Measurements from ENCODE around the gene SYMPK.
"Not testable (repeated sequence)": the region's sequence is repeated elsewhere in the genome, so short reads cannot be mapped to it uniquely, and the experiment has no call there.

SYMPK gene

DNA sequence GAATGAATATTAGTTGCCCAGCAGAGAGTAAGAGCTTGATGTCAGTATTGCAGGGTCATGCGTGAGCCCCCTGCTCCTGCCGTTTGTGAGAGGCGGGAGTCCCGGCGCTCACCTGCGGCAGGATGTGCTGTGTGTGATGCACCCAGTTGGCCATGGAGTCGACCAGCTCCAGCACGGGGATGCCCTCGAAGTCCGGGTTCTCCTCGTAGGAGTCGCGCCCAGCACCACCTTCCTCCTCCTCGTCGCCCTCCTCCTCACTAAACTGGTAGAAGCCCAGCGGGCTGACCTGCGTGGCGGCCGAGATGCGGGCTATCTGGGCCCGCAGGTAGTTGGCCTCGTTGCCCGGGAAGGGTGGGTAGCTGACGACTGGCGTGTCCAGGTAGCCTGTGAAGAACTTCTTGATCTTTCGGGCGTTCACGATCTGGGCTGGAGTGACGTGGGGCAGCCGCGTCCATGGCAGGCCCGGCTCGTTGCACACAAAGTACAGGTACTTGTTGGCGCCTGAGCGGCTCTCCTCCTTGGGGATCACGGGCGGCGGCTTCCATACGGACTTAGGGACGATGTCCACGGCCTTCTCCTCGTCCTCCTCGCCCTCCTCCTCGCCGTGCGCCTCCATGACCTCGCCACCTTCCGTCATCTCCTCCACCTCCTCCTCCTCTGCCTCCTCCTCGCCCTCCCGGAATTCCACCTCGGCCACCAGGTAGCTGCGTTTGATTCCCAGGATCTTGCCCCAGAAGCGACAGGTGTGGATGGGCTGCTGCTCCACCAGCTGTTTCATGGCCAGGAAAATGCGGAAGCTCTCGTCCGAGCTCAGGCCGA is 58.6 kb downstream of the SYMPK start:
- no peak for DNase-seq (ENCODE audit: low spot score)

DNA sequence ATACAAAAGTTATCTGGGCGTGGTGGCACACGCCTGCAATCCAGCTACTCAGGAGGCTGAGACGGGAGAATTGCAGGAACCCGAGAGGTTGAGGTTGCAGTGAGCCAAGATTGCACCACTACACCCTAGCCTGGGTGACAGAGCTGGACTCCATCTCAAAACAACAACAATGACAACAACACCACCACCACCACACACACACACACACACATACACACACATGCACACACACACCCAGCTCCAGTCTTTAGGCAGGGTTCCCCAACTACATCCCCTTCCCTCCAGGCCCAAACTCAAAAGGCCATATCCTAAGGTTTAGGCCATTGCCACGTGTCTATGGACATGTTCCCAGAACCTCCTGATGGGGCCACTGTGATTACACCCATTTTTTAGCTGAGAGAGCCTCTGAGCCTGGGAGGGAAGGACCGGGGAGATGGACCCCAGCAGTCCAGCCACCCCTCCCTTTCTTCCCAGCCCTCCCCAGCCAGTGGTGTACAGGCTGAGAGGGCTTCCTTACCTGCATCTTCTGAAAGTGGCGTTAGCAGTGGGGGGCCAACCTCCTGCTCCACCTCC is 61.3 kb downstream of the SYMPK start:
- no peak for DNase-seq (ENCODE audit: low spot score)

DNA sequence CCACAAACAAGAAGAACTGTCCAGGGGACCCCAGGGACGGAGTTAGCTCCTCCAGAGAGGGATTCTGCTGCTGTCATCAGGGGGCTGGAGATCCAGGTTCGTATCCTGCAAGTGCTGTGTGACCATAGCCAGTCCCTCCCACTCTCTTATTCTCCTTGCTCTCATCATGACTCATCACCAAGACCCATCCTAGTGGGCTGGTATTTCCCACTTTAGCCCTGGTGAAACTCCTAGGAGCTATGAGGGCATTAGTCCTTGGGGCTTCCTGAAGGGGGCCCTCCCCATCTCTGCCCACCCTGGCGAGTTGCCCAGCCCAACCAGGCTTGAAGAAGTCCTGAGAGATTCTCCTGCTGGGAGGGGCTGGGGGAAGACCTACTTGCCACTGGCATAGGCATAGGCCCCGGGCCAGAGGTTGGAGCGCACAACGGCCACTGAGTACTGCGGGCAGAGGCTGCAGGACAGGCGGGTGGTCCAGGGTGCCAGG is 62.8 kb downstream of the SYMPK start:
- DNase-seq (ENCODE audit: low spot score), result no peak

DNA sequence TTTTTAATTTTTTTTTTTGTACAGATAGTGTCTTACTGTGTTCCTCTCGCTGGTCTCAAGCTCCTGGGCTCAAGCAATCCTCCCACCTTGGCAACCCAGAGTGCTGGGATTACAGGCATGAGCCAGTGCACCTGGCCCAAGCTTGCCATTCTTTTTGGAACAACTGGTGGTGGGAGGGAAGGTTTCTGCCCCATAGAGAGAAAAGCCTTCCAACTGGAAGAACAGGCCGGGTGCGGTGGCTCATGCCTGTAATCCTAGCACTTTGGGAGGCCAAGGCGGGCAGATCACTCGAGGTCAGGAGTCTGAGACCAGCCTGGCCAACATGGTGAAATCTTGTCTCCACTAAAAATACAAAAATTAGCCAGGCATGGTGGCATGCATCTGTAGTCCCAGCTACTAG is 63.4 kb downstream of the SYMPK start:
- DNase-seq (ENCODE audit: low spot score), result not testable (repeated sequence)

DNA sequence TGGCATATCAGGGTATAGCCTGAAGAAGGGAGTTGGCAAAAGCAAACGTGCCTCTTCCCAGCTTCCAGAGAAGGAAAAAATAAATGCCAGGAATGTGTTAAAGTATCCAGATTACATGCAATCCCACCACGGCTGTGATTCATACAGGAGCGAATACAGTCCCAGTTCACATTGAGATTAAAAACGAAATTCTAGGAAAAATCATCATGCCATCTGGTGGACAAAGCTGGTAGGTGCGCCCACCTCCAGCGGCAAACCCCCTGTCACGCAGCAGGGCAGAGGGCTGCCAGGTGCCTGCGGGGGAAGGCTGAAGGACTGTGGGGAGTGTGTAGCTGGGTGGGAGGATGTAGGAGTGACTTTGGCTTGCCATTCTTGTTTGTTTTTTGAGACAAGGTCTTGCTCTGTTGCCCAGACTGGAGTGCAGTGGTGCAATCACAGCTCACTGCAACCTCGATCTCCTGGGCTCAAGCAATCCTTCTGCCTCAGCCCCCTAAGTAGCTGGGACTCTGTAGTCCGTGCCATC is 63.9 kb downstream of the SYMPK start:
- peak; percentile 60 for DNase-seq (ENCODE audit: low spot score)

DNA sequence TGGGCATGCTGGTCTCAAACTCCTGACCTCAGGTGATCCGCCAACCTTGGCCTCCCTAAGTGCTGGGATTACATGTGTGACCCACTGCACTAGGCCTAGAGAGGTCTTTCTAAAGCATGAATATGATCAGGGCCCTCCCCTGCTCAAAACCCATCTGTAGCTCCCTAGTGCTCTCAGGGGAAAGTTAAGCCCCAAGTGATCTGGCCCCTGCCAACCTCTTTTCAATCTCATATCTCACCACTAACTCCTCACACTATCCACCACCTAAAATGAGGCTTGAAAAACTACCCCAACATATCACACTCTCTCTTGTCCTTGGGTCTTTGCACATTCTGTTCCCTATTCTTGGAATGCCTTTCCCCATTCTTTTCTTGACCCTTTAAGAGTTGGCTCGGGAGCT is 68.3 kb downstream of the SYMPK start:
- DNase-seq (ENCODE audit: low spot score), result no peak

DNA sequence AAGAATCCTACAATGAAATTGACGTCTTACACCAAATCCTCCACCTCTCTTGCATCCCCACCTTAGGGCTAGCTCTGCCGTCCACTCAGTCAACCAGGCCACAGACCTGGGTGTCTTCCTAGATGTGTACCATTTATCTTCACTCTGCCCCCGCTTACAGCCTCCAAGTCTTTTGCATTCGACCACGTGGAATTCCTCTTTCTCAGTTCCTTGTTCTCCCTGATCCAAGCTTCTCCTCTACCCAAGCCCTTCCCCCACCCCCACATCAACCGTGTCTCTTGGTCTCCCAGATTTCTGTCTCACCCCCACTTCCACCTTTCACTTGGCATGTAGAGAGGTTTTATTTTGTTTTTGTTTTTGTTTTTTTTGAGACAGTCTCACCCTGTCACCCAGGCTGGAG is 69.1 kb downstream of the SYMPK start:
- no peak for DNase-seq (ENCODE audit: low spot score)

DNA sequence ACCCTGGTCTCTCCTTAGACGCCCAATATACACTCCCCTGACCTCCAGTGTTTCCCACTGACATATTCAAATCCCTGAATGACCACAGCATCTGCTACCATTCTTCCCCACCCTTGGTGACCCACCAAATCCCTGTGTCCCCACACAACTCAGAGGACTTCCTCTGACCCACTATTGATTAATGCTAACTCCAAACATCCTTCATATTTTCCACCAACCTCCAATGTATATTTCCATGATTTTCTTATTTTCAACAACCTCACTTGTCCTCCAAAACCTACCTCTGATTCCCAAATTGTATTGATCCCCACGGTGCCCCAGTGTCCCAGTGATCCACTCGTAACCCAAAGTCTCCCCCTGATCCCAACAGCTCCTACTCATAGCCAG is 69.8 kb downstream of the SYMPK start:
- DNase-seq (ENCODE audit: low spot score), result no peak

DNA sequence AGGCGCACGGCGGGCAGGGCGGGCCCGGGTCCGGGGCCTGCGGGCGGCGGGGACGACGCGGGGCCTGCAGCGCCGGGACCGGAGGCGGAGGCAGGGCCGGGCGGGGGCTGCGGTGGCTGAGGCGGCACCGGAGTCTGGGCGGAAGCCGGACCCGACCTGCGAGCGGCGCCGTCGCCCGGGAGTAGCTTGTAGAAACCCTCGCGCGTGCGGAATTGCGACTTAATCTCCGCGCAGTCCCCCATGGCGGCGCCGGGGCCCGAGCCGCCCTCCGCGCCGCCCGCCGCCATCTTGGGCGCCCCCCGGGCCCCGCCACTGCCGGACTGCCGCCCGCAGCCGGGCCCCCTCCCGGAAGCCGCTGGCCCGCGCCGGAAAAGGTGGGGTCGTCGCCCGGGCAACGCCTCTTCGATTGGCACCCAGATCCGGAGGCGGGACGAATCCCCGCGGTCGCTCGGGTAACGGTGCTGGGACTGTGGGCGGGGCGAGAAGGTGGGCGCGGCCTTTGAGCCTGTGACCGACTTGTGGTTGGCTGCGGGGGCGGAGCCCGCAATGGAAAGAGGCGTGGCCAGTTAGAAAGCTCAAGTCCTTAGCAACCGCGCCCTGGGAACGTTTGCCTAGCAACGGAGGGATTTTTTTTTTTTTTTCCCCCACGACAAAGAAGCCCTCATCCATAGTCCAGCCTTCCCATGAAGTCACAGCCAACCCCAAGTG is 70.3 kb downstream of the SYMPK start, which contains the start of gene DMWD:
DMWD (minus strand) TSS at position 376 of the 708 bp plus-strand sequence; CDS start at position 287, 89 bp downstream.
- DNase-seq (ENCODE audit: low spot score), result peak; percentile 99

DNA sequence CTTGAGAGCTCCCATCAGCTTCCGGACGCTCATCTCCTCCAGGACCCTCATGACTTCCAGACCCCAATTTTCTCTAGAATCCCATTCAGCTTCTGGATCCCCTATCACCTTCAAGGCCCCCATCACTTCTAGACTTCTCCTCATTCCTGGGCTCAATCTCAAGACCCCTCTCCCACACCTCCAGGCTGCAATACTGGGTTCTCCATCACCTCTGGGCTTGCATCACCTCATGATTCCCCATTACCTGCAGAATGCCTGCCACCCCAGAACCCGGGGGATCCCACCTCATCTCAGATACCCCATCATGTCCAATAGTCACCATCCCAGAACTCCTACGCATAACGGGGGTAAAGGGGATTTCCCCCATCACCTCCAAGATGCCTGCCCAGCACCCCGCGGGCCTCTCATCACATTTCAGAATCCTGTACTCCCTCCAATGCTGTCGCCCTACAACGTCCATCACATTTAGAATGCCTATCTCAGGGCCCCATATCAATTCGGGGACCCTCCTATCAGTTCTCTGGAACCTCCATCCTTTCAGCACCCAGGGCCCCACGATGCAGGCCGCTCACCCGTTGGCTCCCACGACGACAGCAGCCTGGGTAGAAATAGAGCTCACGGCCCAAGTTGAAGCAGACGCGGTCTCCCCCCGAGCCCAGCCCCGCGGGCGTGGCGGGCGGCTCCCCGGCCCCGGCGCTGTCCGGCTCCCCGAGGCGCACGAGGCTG is 71.0 kb downstream of the SYMPK start:
- no peak for DNase-seq (ENCODE audit: low spot score)

DNA sequence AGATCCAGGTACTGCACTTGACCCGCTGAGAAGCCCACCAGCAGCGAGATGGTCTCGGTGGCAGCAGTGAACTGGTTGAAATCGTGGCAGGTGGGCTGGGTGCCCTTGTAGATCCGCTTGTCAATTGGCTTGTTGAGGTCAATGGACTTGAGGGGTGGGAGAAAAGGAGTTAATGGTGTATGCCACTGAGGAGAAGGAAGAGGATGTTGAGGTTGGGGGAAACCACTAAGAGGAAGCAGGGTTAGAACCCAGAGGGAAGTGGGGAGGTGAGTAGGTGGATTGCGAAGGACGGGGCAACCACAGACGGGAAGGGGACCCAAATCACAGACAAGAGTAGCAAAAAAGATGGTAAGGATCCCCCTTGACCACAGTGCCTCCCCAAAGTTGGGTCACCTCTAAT is 72.0 kb downstream of the SYMPK start:
- DNase-seq (ENCODE audit: low spot score), result no peak

DNA sequence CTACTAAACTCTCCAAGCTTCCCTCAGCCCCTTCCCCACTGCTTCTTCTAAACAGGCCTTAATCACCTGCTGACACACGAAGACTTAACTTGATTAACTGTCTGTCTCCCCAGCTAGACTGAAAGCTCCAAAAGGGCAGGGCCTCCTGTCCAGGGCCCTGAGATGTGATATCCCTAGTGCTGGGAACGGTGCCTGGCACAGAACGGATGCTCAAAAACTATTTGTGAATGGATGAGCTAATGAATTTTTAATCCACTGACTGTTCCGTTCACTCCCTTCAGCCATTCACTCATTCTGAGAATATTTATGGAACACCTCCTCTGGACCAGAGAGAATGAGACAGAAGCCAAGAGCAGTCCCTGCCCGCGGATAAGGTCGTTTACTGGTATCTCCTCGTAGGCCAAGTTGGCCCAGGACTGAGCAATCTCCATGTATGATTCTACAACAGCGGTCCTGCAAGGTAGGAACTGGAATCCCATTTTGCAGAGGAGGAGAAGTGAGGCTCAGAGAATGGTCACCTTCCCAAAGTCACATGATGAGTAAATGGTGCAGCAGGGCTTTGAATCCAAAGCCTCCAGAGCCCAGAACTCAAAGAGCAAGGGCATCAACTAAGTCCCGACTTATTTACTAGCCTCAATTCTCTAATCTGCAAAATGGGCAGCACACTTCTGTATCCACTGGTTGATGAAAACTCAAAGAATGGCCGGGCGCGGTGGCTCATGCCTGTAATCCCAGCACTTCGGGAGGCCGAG is 73.7 kb downstream of the SYMPK start:
- DNase-seq (ENCODE audit: low spot score), result no peak

DNA sequence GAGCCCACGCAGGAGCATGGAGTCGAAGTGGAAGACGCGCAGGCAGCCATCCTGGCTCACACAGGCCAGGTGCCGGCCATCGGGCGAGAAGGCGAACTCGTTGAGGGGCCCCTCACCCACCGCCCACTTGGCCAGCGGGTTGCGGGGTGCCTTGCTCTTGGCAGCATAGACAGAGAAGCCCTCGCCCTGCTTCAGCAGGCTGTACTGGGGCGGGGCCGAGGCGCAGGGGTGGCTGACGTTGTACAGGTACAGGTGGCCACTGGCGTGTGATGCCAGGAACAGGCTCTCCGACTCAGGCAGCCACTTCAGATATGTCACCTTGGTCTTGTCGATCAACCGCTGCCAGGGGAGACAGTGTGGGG is 76.4 kb downstream of the SYMPK start:
- DNase-seq (ENCODE audit: low spot score), result no peak

DNA sequence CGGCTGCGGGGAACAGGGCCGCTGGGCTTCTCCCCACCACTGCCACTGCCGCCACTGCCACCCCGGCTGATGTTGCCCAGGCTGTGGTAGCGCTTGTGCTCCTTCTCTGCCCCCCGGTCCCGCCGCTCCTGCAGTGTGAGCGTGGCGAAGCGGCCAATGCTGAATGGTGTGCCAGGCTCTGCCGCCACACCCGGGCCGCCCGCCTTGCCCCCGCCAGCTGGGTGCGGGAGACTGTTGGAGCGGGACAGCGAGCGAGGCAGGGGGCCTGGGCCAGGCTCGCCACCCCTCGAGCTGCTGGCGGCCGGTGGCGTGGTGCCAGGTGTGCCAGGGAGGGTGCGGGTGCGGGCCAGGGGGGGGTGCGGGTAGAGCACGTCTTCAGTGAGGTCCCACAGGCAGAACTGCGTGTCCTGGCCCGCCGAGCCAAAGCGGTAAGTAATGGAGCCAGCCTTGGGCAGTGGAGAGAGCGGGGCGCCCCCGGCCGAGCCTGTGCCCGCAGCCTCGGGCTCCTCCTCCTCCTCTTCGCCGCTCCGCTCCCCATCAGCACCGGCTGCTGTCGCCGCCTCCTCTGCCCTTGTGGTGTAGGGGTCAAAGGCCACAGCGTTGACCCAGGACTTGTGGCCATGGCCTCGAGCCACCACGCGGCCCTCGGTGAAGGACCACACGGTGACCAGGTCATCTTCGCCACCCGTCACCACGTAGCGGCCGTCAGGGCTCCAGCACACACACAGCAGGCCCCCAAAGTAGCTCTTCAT is 77.0 kb downstream of the SYMPK start:
- DNase-seq (ENCODE audit: low spot score), result no peak

DNA sequence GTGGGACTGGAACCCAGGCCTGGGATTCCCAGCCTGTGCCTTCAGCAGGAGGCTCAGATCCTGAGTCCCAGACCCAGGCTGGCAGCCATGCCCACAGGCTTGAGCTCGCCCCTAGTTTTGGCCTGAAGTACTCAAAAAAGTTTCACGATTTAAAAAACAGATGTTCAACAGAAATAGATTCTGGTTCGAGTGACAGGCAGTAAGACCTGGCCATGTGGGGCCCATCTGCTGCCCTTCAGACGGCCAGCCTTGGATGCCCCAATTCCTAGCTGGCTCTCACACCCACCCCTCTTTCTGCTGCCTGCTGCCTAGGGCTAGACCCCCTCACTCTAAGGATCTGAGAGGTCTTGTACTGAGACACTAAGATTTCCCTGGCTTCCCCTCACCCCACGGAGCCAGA is 77.8 kb downstream of the SYMPK start:
- DNase-seq (ENCODE audit: low spot score), result no peak

DNA sequence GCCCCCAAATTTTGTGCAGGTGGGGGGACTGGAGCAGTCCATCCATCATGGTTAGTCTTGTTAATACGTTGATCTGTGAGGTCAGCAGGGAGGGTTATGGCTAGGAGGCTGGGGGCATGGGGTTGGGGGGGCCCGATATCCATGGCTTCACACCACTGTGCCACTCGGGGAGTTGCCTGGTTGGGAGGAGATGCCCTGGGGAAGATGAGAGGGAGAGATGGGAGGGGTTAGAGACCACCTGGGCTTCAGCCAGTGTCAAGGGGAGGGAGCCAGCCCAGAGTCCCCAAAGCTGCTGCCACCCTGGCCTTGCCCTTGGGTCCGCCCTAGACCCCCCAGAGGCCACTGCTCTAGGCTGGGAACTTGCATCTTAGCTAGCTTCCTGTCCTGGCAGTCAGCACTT is 78.9 kb downstream of the SYMPK start:
- no peak for DNase-seq (ENCODE audit: low spot score)

DNA sequence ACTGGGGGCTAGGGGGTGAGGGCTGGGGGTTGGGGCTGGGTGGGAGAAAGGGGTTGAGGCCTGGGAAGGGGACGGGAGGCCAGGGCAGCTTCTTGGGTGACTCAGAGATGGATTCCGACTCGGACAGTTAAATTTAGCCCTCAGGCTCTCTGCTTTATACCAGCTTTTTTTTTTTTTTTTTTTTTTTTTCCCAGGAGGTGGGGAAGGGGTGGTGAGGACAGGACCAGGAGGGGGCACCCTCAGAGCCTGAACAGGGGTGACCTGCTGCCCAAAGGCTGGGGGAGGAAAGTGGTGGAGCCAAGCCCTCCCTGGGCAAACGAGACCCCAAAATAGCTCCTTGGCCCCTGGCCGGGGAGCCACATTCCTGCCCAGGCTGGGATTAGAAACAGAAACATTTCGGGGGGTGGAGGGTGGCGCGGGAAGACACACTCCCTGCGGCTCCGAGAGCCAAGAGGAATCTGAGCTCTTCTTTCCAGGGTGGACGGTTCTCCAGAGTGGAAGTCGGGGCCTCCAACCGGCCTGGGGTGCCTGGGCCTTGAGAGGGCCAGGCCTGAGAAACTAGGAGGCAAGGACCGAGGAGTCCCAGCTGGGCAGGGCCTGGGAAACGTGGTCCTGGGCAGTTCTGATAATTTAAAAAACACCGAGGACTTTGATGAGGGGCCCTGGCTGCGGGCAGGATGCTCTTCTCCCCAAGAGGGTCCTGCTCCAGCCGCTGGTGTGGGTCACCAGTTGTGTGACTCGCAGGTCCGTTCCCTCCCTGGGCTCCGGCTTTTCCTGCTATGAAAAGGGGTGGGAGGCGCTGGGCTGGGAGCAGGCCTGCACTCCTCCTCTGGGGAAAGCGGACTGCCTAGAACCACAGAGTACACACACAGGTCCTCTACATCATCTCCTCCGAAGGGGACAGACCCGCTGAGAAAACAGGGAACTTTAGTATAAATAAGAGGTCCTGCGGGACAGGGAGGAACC is 79.8 kb downstream of the SYMPK start:
- no peak for DNase-seq (ENCODE audit: low spot score)

DNA sequence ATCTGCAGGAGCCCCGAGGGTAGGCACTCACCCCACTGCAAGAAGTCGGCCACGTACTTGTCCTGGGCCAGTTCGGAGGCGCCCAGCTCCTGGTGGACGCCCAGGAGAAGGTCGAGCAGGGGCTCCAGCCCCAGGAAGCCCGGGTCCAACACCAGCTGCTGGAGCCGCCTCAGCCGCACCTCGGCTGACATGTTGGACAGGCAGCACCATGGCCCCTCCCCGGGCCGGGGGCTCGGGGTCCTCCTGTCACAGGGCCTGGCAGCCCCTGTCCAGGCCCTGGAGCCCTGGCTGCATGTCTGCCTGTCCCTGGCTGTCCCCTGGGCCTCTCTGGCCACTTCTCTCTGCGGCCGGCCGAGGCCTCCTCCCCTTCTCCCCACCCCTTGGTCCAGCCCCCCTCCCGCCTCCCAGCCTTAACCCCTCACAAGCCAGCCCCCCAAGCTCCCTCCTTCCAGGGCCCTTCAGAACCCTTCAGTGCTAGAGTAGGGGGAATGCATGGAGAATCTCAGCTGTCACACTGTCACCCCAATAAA is 80.7 kb downstream of the SYMPK start, which contains the start of gene DMPK:
DMPK (minus strand) TSS at position 329 of the 530 bp plus-strand sequence; CDS start at position 191, 138 bp downstream.
- DNase-seq (ENCODE audit: low spot score), result no peak
